Epidermal melanocyte (primary cell): ENCODE measurements around the gene C1orf50.
"Not testable (repeated sequence)": the region's sequence is repeated elsewhere in the genome, so short reads cannot be mapped to it uniquely, and the experiment has no call there.

ENCODE experiments used
- DNase-seq: peaks from one replicate; pipeline ENCODE4 v3.0.0; 2011; ENCODE audit warnings: low spot score; ENCODE audit not compliant: insufficient read length

The C1orf50 gene

GRCh38 chr1:42766741-42767509 lies at the start of gene C1orf50, which contains the start of gene P3H1:
Gene C1orf50 (plus strand): TSS chr1:42767249. CDS start chr1:42767312, 63 bp downstream.
Gene P3H1 (minus strand): TSS chr1:42767028. CDS start chr1:42766971, 57 bp downstream.
- DNase-seq: peak; percentile 84

- DNase-seq: no peak
Observed at GRCh38 chr1:42720868-42721267, 46.2 kb upstream of the C1orf50 start.

- no peak for DNase-seq
Observed at GRCh38 chr1:42721926-42722325, 45.1 kb upstream of the C1orf50 start.

- not testable (repeated sequence) for DNase-seq
Observed at GRCh38 chr1:42722403-42722802, 44.6 kb upstream of the C1orf50 start.

GRCh38 chr1:42723511-42723910 lies 43.5 kb upstream of the C1orf50 start:
- DNase-seq: no peak

GRCh38 chr1:42725820-42726219 lies 41.2 kb upstream of the C1orf50 start:
- DNase-seq: not testable (repeated sequence)

GRCh38 chr1:42730002-42730401 lies 37.0 kb upstream of the C1orf50 start:
- DNase-seq: no peak

- DNase-seq: no peak
Observed at GRCh38 chr1:42730988-42731387, 36.1 kb upstream of the C1orf50 start.

- DNase-seq: no peak
Observed at GRCh38 chr1:42731585-42731984, 35.5 kb upstream of the C1orf50 start.

GRCh38 chr1:42732126-42732680 lies 34.8 kb upstream of the C1orf50 start:
- no peak for DNase-seq

GRCh38 chr1:42733415-42734200 lies 33.4 kb upstream of the C1orf50 start:
- no peak for DNase-seq

GRCh38 chr1:42734201-42735035 lies 32.6 kb upstream of the C1orf50 start:
- no peak for DNase-seq

- DNase-seq: no peak
Observed at GRCh38 chr1:42735056-42735455, 32.0 kb upstream of the C1orf50 start.

GRCh38 chr1:42735477-42736105 lies 31.5 kb upstream of the C1orf50 start:
- no peak for DNase-seq

- no peak for DNase-seq
Observed at GRCh38 chr1:42736152-42736551, 30.9 kb upstream of the C1orf50 start.

- DNase-seq: no peak
Observed at GRCh38 chr1:42736571-42737200, 30.4 kb upstream of the C1orf50 start.

- no peak for DNase-seq
Observed at GRCh38 chr1:42737257-42737656, 29.8 kb upstream of the C1orf50 start.

GRCh38 chr1:42737986-42738677 lies 28.9 kb upstream of the C1orf50 start:
- DNase-seq: no peak

GRCh38 chr1:42738678-42739226 lies 28.3 kb upstream of the C1orf50 start:
- DNase-seq: no peak
